ENCODE results near the gene AATK.
A peak's percentile ranks its signal among the peaks of the same experiment; 100 is the strongest.

Gene AATK

DNA sequence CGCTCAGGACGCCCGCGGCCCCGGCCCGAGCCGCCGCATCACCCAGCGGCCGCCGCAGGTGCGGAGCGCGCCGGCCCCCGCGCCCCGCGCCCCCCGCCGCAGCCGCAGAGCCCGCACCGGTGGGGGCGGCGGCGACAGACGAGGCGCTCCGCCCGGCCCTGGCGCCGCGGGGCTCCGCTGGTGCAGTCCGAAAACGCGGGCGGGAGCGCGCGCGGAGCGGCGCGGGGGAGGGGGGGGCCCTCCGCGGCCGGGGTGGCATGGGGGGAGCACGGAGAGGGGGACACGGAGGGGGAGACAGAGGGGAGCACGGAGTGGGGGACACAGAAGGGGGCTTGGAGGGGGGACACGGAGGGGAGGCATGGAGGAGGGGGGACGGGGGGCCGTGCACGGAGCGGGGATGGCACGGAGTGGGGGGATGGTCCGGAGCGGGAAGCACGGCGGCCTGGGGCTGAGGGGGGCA lies at the start of gene AATK:
Gene AATK, minus strand, starts transcription at position 189 of the 460 bp plus-strand sequence. CDS start 229 bp downstream, outside the sequence.
- peak within 1 kb of the TSS; percentile 57 for H3K4me3 Mint-ChIP-seq
- no peak within 1 kb of the TSS for H3K27ac Mint-ChIP-seq
- H3K27me3 Mint-ChIP-seq, result peaks cover 11% of the 10 kb centered on the region
- DNase-seq, result no peak
- ATAC-seq, result no peak
- no peaks in the 10 kb centered on the region for H3K9me3 Mint-ChIP-seq
- no peaks in the 10 kb centered on the region for H3K36me3 Mint-ChIP-seq (ENCODE audit: low read depth)
- peaks cover 7% of the 10 kb centered on the region for H3K4me1 Mint-ChIP-seq

- no peaks in the 10 kb centered on the region for H3K9me3 Mint-ChIP-seq
- no peaks in the 10 kb centered on the region for H3K27me3 Mint-ChIP-seq
- no peaks in the 10 kb centered on the region for H3K4me1 Mint-ChIP-seq
- no peaks in the 10 kb centered on the region for H3K36me3 Mint-ChIP-seq (ENCODE audit: low read depth)
- DNase-seq (no peak), ATAC-seq (no peak)
- no peak overlapping the region for H3K27ac Mint-ChIP-seq
- no peak overlapping the region for H3K4me3 Mint-ChIP-seq
Measured at GRCh38 chr17:81213978-81214377, 48.0 kb upstream of the AATK start.

DNA sequence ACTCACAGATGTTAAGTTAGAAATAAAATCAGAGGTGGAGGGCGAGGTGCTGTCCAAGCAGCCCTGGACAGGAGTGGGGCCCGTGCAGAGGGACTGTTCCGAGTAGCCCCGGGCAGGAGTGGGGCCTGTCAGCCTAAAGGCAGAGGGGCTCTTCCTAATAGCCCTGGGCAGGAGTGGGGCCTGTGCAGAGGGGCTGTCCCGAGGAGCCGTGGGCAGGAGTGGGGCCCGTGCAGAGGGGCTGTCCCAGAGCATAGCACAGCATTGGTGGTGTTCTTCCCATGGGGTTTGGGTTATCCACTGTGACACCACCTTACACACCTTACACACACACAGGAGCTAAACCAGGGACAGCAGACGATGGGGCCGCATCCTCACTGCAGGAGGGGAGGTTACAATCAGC lies 46.3 kb upstream of the AATK start:
- Mint-ChIP-seq H3K36me3 (ENCODE audit: low read depth) (no peaks in the 10 kb centered on the region), H3K9me3 (no peaks in the 10 kb centered on the region), H3K4me1 (no peaks in the 10 kb centered on the region), H3K27me3 (no peaks in the 10 kb centered on the region), H3K4me3 (no peak overlapping the region), H3K27ac (no peak overlapping the region)
- DNase-seq, result no peak
- no peak for ATAC-seq

DNA sequence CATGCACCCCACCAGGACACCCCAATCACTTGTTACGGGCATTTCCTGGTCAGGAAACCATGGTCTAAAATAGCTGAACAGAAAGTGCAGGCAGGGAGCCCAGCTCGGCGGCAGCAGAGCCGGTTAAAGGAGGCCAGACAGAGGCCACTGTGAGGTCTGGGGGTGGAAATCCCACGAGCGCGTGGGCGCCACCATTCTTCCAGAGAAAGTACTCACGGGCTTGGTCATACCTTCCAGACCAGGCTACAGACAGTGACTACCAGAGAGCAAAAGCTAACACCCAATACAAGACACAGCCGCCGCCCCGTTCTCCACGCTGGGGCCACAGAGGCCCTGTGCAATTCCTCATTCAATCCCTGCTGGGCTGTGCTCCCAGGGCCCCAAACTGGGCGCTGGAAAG lies 44.8 kb upstream of the AATK start:
- no peak for DNase-seq
- Mint-ChIP-seq H3K4me1 (no peaks in the 10 kb centered on the region), H3K4me3 (no peak overlapping the region), H3K27me3 (no peaks in the 10 kb centered on the region), H3K36me3 (ENCODE audit: low read depth) (no peaks in the 10 kb centered on the region), H3K9me3 (no peaks in the 10 kb centered on the region), H3K27ac (no peak overlapping the region)
- no peak for ATAC-seq

DNA sequence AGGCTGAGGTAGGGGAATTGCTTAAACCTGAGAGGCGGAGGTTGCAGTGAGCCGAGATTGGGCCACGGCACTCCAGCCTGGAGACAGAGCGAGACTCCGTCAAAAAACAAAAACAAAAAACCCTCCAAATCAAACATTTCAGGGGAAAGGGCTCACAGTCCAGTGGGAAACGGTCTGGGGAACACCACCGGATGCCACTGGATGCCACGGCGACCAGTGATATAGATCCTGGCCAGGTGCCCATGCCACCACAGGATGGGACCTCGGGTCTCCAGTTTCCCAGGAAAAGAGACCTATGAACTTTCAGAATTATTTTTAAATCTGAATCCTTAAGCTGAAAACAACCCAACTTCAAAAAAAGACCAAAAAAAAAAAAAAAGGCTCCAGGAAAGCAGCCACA lies 44.4 kb upstream of the AATK start:
- no peaks in the 10 kb centered on the region for H3K9me3 Mint-ChIP-seq
- ATAC-seq (no peak), DNase-seq (no peak)
- no peaks in the 10 kb centered on the region for H3K4me1 Mint-ChIP-seq
- H3K27me3 Mint-ChIP-seq, result no peaks in the 10 kb centered on the region
- H3K36me3 Mint-ChIP-seq (ENCODE audit: low read depth), result no peaks in the 10 kb centered on the region
- H3K4me3 Mint-ChIP-seq, result no peak overlapping the region
- no peak overlapping the region for H3K27ac Mint-ChIP-seq

- Mint-ChIP-seq H3K27ac (no peak overlapping the region), H3K27me3 (no peaks in the 10 kb centered on the region), H3K36me3 (ENCODE audit: low read depth) (no peaks in the 10 kb centered on the region), H3K9me3 (no peaks in the 10 kb centered on the region), H3K4me3 (no peak overlapping the region), H3K4me1 (no peaks in the 10 kb centered on the region)
- no peak for ATAC-seq
- no peak for DNase-seq
Measured at GRCh38 chr17:81209141-81209540, 43.1 kb upstream of the AATK start.

- Mint-ChIP-seq H3K27me3 (no peaks in the 10 kb centered on the region), H3K36me3 (ENCODE audit: low read depth) (no peaks in the 10 kb centered on the region), H3K4me3 (no peak overlapping the region), H3K9me3 (no peaks in the 10 kb centered on the region), H3K4me1 (no peaks in the 10 kb centered on the region), H3K27ac (no peak overlapping the region)
- DNase-seq (no peak), ATAC-seq (no peak)
Measured at GRCh38 chr17:81208651-81209050, 42.6 kb upstream of the AATK start.

GRCh38 chr17:81207610-81208581 lies 41.9 kb upstream of the AATK start:
- ATAC-seq (peak; percentile 34), DNase-seq (no peak)
- no peak overlapping the region for H3K4me3 Mint-ChIP-seq
- H3K36me3 Mint-ChIP-seq (ENCODE audit: low read depth), result no peaks in the 10 kb centered on the region
- H3K27me3 Mint-ChIP-seq, result no peaks in the 10 kb centered on the region
- no peaks in the 10 kb centered on the region for H3K4me1 Mint-ChIP-seq
- no peaks in the 10 kb centered on the region for H3K9me3 Mint-ChIP-seq
- peak overlapping the region; percentile 60 for H3K27ac Mint-ChIP-seq

DNA sequence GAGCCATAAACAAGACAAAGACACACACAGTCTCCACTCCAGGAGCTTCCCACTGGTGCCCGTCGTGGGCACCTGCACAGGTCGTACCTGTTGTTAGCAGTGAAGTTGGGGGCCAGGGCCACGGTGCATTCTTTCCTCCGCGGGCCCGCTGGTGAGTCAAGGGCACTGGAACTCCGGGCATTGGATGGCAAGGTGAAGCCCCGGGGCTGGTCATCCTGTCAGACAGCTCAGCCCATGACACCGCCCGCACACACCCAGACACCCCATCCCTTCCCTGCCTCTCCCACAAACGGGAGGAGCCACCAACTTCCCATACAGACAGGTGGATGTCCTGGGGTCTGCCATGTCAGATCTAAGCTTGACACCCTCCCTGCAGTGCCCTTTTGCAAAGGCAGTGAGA lies 40.6 kb upstream of the AATK start:
- no peak for DNase-seq
- Mint-ChIP-seq H3K36me3 (ENCODE audit: low read depth) (no peaks in the 10 kb centered on the region), H3K9me3 (no peaks in the 10 kb centered on the region), H3K27ac (no peak overlapping the region), H3K27me3 (no peaks in the 10 kb centered on the region), H3K4me3 (no peak overlapping the region), H3K4me1 (no peaks in the 10 kb centered on the region)
- ATAC-seq, result no peak

DNA sequence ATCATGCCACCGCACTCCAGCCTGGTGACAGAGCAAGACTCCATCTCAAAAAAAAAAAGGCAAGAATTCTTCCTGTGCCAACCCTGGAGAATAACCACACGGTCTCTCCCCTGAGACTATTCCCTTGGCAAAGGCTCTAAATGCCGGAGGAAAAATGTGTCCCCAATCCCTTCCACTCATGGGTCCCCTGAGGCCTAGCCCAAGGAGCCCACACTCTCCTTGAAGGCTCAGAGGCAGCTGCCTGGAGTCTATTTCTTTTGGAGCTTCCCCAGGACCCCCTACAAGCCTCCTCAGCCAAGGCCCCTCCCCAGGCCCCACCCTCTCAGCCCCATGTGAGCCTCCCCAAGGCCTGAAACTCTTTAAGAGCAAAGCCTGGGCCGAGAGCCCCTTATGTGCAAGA lies 40.1 kb upstream of the AATK start:
- no peaks in the 10 kb centered on the region for H3K9me3 Mint-ChIP-seq
- no peak overlapping the region for H3K27ac Mint-ChIP-seq
- H3K4me1 Mint-ChIP-seq, result no peaks in the 10 kb centered on the region
- no peak for DNase-seq
- no peak for ATAC-seq
- H3K27me3 Mint-ChIP-seq, result no peaks in the 10 kb centered on the region
- no peaks in the 10 kb centered on the region for H3K36me3 Mint-ChIP-seq (ENCODE audit: low read depth)
- H3K4me3 Mint-ChIP-seq, result no peak overlapping the region

DNA sequence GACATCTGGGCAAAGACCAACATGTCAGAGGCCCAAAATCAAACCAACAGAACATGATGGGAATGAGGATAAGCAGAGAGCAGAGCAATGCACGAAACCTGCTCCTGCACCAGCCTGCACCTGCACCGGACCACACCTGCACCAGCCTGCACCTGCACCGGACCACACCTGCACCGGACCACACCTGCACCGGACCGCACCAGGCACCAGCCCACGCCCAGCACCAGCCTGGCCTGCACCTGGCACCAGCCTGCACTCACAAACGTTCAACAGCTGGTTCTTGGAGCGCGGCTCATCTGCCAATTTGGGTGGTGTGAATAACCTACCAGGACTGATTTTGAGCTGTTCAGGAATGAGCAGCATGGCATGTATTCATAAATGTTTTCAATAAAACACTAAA lies 38.6 kb upstream of the AATK start:
- no peak overlapping the region for H3K27ac Mint-ChIP-seq
- no peaks in the 10 kb centered on the region for H3K9me3 Mint-ChIP-seq
- H3K36me3 Mint-ChIP-seq (ENCODE audit: low read depth), result no peaks in the 10 kb centered on the region
- ATAC-seq (no peak), DNase-seq (no peak)
- no peaks in the 10 kb centered on the region for H3K27me3 Mint-ChIP-seq
- no peak overlapping the region for H3K4me3 Mint-ChIP-seq
- H3K4me1 Mint-ChIP-seq, result no peaks in the 10 kb centered on the region

GRCh38 chr17:81203136-81203535 lies 37.1 kb upstream of the AATK start:
- Mint-ChIP-seq H3K4me1 (no peaks in the 10 kb centered on the region), H3K9me3 (no peaks in the 10 kb centered on the region), H3K27me3 (no peaks in the 10 kb centered on the region), H3K27ac (no peak overlapping the region), H3K36me3 (ENCODE audit: low read depth) (no peaks in the 10 kb centered on the region), H3K4me3 (no peak overlapping the region)
- ATAC-seq, result no peak
- DNase-seq, result no peak

DNA sequence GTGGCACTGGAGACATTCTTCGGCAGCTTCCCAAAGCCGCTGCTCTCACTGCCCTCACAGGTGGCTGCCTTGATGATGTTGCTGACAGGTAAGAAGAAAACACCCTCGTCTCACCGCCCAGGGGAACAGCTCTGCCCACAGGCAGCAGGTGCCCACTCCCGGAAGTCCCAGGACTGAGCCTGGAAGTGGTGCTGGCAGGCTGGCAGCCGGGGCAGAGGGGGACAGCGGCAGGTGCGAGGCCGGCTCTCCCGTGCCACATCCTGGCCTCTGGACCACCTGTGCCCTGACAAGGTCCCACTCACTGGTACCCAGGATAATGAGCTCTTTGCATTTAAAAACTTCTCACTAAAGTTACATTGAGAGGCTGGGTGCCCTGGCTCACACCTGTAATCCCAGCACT lies 36.3 kb upstream of the AATK start:
- Mint-ChIP-seq H3K4me3 (no peak overlapping the region), H3K36me3 (ENCODE audit: low read depth) (no peaks in the 10 kb centered on the region), H3K9me3 (no peaks in the 10 kb centered on the region), H3K27ac (no peak overlapping the region), H3K4me1 (no peaks in the 10 kb centered on the region), H3K27me3 (no peaks in the 10 kb centered on the region)
- no peak for ATAC-seq
- no peak for DNase-seq

DNA sequence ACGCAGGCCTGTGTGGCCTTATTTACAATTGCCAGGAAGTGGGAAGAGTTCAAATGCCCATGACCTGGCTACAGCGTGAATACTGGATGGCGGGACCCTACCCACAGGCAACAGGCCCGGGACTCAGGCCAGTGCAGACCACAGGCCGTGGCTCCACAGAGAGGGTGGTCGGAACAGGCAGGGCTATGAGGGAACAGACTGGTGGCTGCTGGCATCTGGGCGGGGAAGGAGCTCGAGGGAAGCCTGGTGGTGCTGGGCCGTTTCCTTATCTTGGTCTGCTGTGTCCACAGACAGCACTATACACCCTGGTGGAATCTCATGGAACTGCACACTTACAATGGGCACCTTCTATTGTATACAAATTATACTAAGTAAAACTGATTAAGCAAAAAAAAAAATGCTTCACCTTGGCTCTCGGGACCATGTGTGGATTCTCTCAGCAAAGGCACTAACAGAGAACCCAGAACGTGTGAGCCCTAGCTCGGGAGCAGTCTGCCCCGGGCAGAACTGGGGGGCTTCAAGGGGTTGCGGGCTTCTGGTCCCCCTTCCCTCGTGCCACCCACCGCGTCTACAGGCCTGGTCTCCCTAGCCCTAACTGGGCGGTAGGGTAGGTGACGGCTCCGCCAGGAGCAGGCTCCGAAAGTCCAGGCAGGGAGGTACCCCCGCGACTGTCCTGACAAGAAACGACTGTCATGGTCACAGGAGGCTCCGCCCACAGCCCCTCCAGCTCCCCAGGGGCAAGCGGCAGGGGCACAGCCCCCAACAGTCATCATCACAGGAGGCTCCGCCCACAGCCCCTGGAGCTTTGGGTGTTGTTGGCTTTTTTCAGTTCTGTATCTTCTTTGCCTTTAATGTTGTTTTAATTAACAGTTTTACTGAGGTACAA lies 34.9 kb upstream of the AATK start:
- no peaks in the 10 kb centered on the region for H3K36me3 Mint-ChIP-seq (ENCODE audit: low read depth)
- peak; percentile 65 for ATAC-seq
- H3K9me3 Mint-ChIP-seq, result no peaks in the 10 kb centered on the region
- H3K27me3 Mint-ChIP-seq, result no peaks in the 10 kb centered on the region
- no peaks in the 10 kb centered on the region for H3K4me1 Mint-ChIP-seq
- peak; percentile 24 for DNase-seq
- H3K27ac Mint-ChIP-seq, result no peak overlapping the region
- H3K4me3 Mint-ChIP-seq, result no peak overlapping the region

DNA sequence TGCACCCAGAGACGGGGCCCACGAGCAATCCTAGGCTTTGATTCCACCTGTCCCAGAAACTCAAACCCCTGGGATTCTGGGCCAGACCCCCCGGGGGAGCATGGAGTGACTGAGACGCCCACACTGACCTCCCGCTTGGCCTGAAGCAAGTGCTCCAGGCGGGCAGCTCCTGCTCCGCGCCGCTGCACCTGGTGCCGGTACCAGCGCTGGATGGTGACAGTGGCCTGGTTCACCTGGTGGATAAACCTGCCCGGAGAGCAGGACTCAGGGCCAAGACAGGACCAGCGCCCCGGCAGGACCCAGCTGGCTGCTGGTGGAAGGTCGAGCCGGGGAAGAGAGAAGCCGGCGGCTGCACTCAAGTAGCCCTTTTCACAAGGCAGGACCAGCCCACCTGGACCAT lies 34.2 kb upstream of the AATK start:
- no peak overlapping the region for H3K27ac Mint-ChIP-seq
- H3K4me1 Mint-ChIP-seq, result no peaks in the 10 kb centered on the region
- ATAC-seq (no peak), DNase-seq (no peak)
- H3K9me3 Mint-ChIP-seq, result no peaks in the 10 kb centered on the region
- H3K4me3 Mint-ChIP-seq, result no peak overlapping the region
- no peaks in the 10 kb centered on the region for H3K27me3 Mint-ChIP-seq
- no peaks in the 10 kb centered on the region for H3K36me3 Mint-ChIP-seq (ENCODE audit: low read depth)
